Endothelial cell of umbilical vein (primary cell): ENCODE data around the gene KPRP. TPM values are rescaled to one million over a fixed set of nuclear protein-coding genes. Genes with fewer than 3 reads are reported as not detected.

Source experiments
- BruUV-seq: library from RNA; stranded (reverse); fragments of 400-500 nt; replicated peaks from 2 replicates; lab custom pipeline; 2021; lab: Mats Ljungman, UMichigan
- CTCF ChIA-PET: fragments of 300-600, 350-600 bp; sonication (Branson Sonifier 250); formaldehyde crosslinking; loops from one replicate; lab custom pipeline; 2021; ENCODE audit warnings: antibody characterized with exemption, inconsistent platforms; lab: Charles Lee
- POLR2A ChIA-PET: fragments of 300-600, 350-600 bp; sonication (Branson Sonifier 250); formaldehyde crosslinking; loops from one replicate; lab custom pipeline; 2021; ENCODE audit warnings: antibody characterized with exemption, inconsistent platforms; lab: Charles Lee
- DNase-seq: peaks from one replicate; pipeline ENCODE4 v3.0.0-alpha.2; 2011; ENCODE audit warnings: low read depth, low spot score
- FAIRE-seq: peaks from 2 replicates; lab custom pipeline; 2011; peaks lifted over from hg19 to GRCh38; lab: Jason Lieb, UNC
- H2AFZ ChIP-seq: 2 replicates; pipeline ENCODE4 v1.6.0; 2012; ENCODE audit warnings: low read depth, low read length, control low read depth, inconsistent platforms
- H3K27ac ChIP-seq: 2 replicates; pipeline ENCODE4 v1.5.1; 2011; ENCODE audit warnings: low read depth, mild to moderate bottlenecking, control low read depth, low read length, moderate library complexity; ENCODE audit not compliant: insufficient read depth
- H3K27me3 ChIP-seq, 2 experiments: 2 replicates each; pipeline versions ENCODE4 v1.6.0 to v1.6.1; 2011; ENCODE audit warnings: low read length in 2 of 2, mixed read lengths in 1 of 2; ENCODE audit not compliant: control insufficient read depth in 2 of 2, insufficient read depth in 2 of 2
- H3K36me3 ChIP-seq, 2 experiments: 2 replicates in 1 of 2; 3 replicates in 1 of 2; pipeline ENCODE4 v1.5.1; 2011; ENCODE audit warnings: low read length in 2 of 2, mild to moderate bottlenecking in 1 of 2, moderate library complexity in 1 of 2; ENCODE audit not compliant: control insufficient read depth in 2 of 2, insufficient read depth in 2 of 2; ENCODE audit errors: extremely low read depth in 1 of 2
- H3K4me1 ChIP-seq: 3 replicates; pipeline ENCODE4 v1.5.1; 2011; ENCODE audit warnings: mild to moderate bottlenecking, low read length; ENCODE audit not compliant: control insufficient read depth, insufficient read depth; ENCODE audit errors: extremely low read depth
- H3K4me2 ChIP-seq: 2 replicates; pipeline ENCODE4 v1.6.1; 2011; ENCODE audit warnings: low read length, control low read depth, mixed read lengths; ENCODE audit not compliant: insufficient read depth
- H3K4me3 ChIP-seq, 3 experiments: fragments of 200-600 bp in 1 of 3; sonication (generic), shearing (Covaris generic) in 1 of 3; replicated peaks in 1 of 3; 2 replicates each; pipeline ENCODE4 v1.5.1; 2011 to 2016; ENCODE audit warnings: control low read depth in 3 of 3, low read length in 3 of 3, mild to moderate bottlenecking in 2 of 3, inconsistent platforms in 1 of 3, low read depth in 1 of 3, moderate library complexity in 1 of 3; ENCODE audit not compliant: insufficient read depth in 1 of 3
- H3K79me2 ChIP-seq: 2 replicates; pipeline ENCODE4 v1.6.0; 2012; ENCODE audit warnings: low read length, inconsistent platforms; ENCODE audit not compliant: control insufficient read depth, insufficient read depth
- H3K9ac ChIP-seq: replicated peaks from 2 replicates; pipeline ENCODE3; 2011; ENCODE audit warnings: low read length, control low read depth; ENCODE audit not compliant: insufficient read depth; ENCODE audit errors: extremely low read depth
- H3K9me1 ChIP-seq: replicated peaks from 3 replicates; pipeline ENCODE4 v1.6.0; 2011; ENCODE audit warnings: mild to moderate bottlenecking, low read length; ENCODE audit not compliant: control insufficient read depth, insufficient read depth; ENCODE audit errors: extremely low read depth
- H3K9me3 ChIP-seq: replicated peaks from 2 replicates; pipeline ENCODE4 v1.5.1; 2012; ENCODE audit warnings: low read length, inconsistent platforms; ENCODE audit not compliant: control insufficient read depth, insufficient read depth
- H4K20me1 ChIP-seq: replicated peaks from 2 replicates; pipeline ENCODE3; 2011; ENCODE audit warnings: mild to moderate bottlenecking, low read length; ENCODE audit not compliant: control insufficient read depth, insufficient read depth; ENCODE audit errors: extremely low read depth
- CTCF ChIP-seq, 2 donors: IDR thresholded peaks; 1 replicate in 1 of 2; 2 replicates in 1 of 2; pipeline ENCODE4 v1.5.1; 2011; ENCODE audit warnings: low read length in 2 of 2, mild to moderate bottlenecking in 2 of 2, moderate library complexity in 2 of 2, control low read depth in 1 of 2, inconsistent platforms in 1 of 2, low read depth in 1 of 2; ENCODE audit not compliant: insufficient read depth in 1 of 2; ENCODE audit errors: extremely low read depth in 1 of 2
- EZH2 ChIP-seq: IDR thresholded peaks from 2 replicates; pipeline ENCODE4 v1.6.1; 2012; ENCODE audit warnings: borderline replicate concordance, low read depth, mild to moderate bottlenecking, moderate library complexity, low read length, inconsistent platforms; ENCODE audit not compliant: severe bottlenecking
- FOS ChIP-seq: IDR thresholded peaks from 2 replicates; pipeline ENCODE4 v1.6.1; 2011; ENCODE audit warnings: mild to moderate bottlenecking, low read length, moderate library complexity, borderline replicate concordance; ENCODE audit not compliant: insufficient read depth
- GATA2 ChIP-seq: IDR thresholded peaks from 2 replicates; pipeline ENCODE4 v1.7.0; 2011; ENCODE audit warnings: low read depth, mild to moderate bottlenecking, moderate library complexity, mixed read lengths, low read length; ENCODE audit not compliant: insufficient read length, insufficient read depth
- JUN ChIP-seq: IDR thresholded peaks from 2 replicates; pipeline ENCODE4 v1.6.1; 2011; ENCODE audit warnings: borderline replicate concordance, low read depth; ENCODE audit not compliant: insufficient read length, insufficient read depth
- MYC ChIP-seq: IDR thresholded peaks from one replicate; pipeline ENCODE4 v1.6.1; 2011; ENCODE audit warnings: mild to moderate bottlenecking, low read depth, low read length
- POLR2A ChIP-seq: IDR thresholded peaks from 2 replicates; pipeline ENCODE4 v1.6.1; 2012; ENCODE audit warnings: low read depth, mild to moderate bottlenecking, control low read depth, low read length
- POLR2AphosphoS5 ChIP-seq: IDR thresholded peaks from 2 replicates; pipeline ENCODE4 v1.6.1; 2012; ENCODE audit warnings: low read depth, mild to moderate bottlenecking, control low read depth, low read length, moderate library complexity; ENCODE audit not compliant: insufficient read depth
- dilution Hi-C: fragments of 300-500 bp; cut with MboI; formaldehyde crosslinking; loops from one replicate; pipeline ENCODE4 v1.15.0; 2019; ENCODE audit warnings: low sequenced_read_pairs; ENCODE audit not compliant: extremely low pct_ligation_motif_present
- intact Hi-C: fragments of 100-400 bp; cut with micrococcal nuclease; formaldehyde crosslinking; loops from one replicate; pipeline ENCODE4 v1.10.0; 2022
- polyA plus RNA-seq, 4 experiments: library from polyadenylated mRNA; depleted of rRNA in 3 of 4; stranded (reverse) in 3 of 4; unstranded in 1 of 4; fragments of >200 nt; gene quantifications; 2 replicates each; pipeline versions ENCODE4 v1.2.1 to v1.2.3, GENCODE V29; 2011 to 2012; ENCODE audit warnings: missing spikeins in 1 of 4
- total RNA-seq: library from RNA; stranded (reverse); gene quantifications from 2 replicates; pipeline ENCODE4 v1.2.3, GENCODE V29; 2021
- TF ChIP-seq, protein P1 (sequence below): IDR thresholded peaks from 2 replicates; pipeline ENCODE4 v1.6.1; 2011; ENCODE audit not compliant: insufficient read depth, insufficient read length

The KPRP gene
- total and polyA plus RNA-seq, 2 donors (not counting 3 experiments of a cell fraction or from before 2014, with no cell fraction given), result not detected

GRCh38 chr1:152795686-152796085, 37.9 kb downstream of the KPRP start:
- no peak for FAIRE-seq

More at GRCh38 chr1:152795686-152796085, 37.9 kb downstream of the KPRP start:
- Histone ChIP-seq H3K9me3 (no peaks in the 10 kb centered on the region), H3K9me1 (no peaks in the 10 kb centered on the region), H3K27ac (no peak overlapping the region), H3K4me1 (no peaks in the 10 kb centered on the region), H3K27me3 (no peaks in the 10 kb centered on the region), H3K9ac (no peak overlapping the region), H3K4me3 (no peak overlapping the region), H3K36me3 (no peaks in the 10 kb centered on the region), H3K79me2 (no peaks in the 10 kb centered on the region), H3K4me2 (no peak overlapping the region), H4K20me1 (no peaks in the 10 kb centered on the region), H2AFZ (no peak overlapping the region)
- TF ChIP-seq JUN (no peak), FOS (no peak), MYC (no peak), POLR2AphosphoS5 (no peak), EZH2 (no peak), CTCF (IDR thresholded peaks at IDR 0.05; ENCODE audit: extremely low read depth in 1 of 2, insufficient read depth in 1 of 2, low read depth in 1 of 2, low read length in 2 of 2) (no peak), POLR2A (no peak), GATA2 (no peak)
- TF ChIP-seq, protein P1, sequence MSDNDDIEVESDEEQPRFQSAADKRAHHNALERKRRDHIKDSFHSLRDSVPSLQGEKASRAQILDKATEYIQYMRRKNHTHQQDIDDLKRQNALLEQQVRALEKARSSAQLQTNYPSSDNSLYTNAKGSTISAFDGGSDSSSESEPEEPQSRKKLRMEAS, result no peak
- ChIA-PET POLR2A (no interaction called here), CTCF (no interaction called here)
- BruUV-seq, result no TSS peak
- DNase-seq, result no peak
- dilution Hi-C loops (no loop called here), intact Hi-C loops (no loop called here)
